Measurements from ENCODE around the gene CHRND.

CHRND gene

GRCh38 chr2:232498452-232498851 is 27.5 kb upstream of the CHRND start:
- peaks cover 21% of the 10 kb centered on the region for H3K27me3 ChIP-seq (ENCODE audit: insufficient read depth, poor library complexity, severe bottlenecking)
- no peak for TF ChIP-seq SPI1 (IDR thresholded peaks at IDR 0.05; ENCODE audit: borderline replicate concordance, low read depth)
- no peak for TF ChIP-seq POLR2AphosphoS5 (IDR thresholded peaks at IDR 0.05; ENCODE audit: low read depth)
- TF ChIP-seq GABPA (IDR thresholded peaks at IDR 0.05; ENCODE audit: low read depth), result no peak
- TF ChIP-seq, protein P1, sequence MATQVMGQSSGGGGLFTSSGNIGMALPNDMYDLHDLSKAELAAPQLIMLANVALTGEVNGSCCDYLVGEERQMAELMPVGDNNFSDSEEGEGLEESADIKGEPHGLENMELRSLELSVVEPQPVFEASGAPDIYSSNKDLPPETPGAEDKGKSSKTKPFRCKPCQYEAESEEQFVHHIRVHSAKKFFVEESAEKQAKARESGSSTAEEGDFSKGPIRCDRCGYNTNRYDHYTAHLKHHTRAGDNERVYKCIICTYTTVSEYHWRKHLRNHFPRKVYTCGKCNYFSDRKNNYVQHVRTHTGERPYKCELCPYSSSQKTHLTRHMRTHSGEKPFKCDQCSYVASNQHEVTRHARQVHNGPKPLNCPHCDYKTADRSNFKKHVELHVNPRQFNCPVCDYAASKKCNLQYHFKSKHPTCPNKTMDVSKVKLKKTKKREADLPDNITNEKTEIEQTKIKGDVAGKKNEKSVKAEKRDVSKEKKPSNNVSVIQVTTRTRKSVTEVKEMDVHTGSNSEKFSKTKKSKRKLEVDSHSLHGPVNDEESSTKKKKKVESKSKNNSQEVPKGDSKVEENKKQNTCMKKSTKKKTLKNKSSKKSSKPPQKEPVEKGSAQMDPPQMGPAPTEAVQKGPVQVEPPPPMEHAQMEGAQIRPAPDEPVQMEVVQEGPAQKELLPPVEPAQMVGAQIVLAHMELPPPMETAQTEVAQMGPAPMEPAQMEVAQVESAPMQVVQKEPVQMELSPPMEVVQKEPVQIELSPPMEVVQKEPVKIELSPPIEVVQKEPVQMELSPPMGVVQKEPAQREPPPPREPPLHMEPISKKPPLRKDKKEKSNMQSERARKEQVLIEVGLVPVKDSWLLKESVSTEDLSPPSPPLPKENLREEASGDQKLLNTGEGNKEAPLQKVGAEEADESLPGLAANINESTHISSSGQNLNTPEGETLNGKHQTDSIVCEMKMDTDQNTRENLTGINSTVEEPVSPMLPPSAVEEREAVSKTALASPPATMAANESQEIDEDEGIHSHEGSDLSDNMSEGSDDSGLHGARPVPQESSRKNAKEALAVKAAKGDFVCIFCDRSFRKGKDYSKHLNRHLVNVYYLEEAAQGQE (IDR thresholded peaks at IDR 0.05; ENCODE audit: insufficient replicate concordance, low read depth), result no peak
- no peak for TF ChIP-seq CTCF (IDR thresholded peaks at IDR 0.05; ENCODE audit: insufficient read depth, low read length)
- no peak overlapping the region for H3K27ac ChIP-seq (replicated peaks)
- no peak for DNase-seq (ENCODE audit: low read depth in 1 of 2, low spot score in 1 of 2)
- no peak overlapping the region for H3K4me3 ChIP-seq (replicated peaks; ENCODE audit: insufficient read depth, low read length)

- Histone ChIP-seq H3K4me3 (replicated peaks; ENCODE audit: insufficient read depth, low read length) (no peak overlapping the region), H3K27me3 (ENCODE audit: insufficient read depth, poor library complexity, severe bottlenecking) (peaks cover 43% of the 10 kb centered on the region), H3K27ac (replicated peaks) (no peak overlapping the region)
- no peak for DNase-seq (ENCODE audit: low read depth in 1 of 2, low spot score in 1 of 2)
- TF ChIP-seq POLR2AphosphoS5 (IDR thresholded peaks at IDR 0.05; ENCODE audit: low read depth), result no peak
- TF ChIP-seq, protein P1 (IDR thresholded peaks at IDR 0.05; ENCODE audit: insufficient replicate concordance, low read depth), result no peak
- no peak for TF ChIP-seq CTCF (IDR thresholded peaks at IDR 0.05; ENCODE audit: insufficient read depth, low read length)
- no peak for TF ChIP-seq GABPA (IDR thresholded peaks at IDR 0.05; ENCODE audit: low read depth)
- TF ChIP-seq SPI1 (IDR thresholded peaks at IDR 0.05; ENCODE audit: borderline replicate concordance, low read depth), result no peak
Observed at GRCh38 chr2:232501331-232501771, 24.6 kb upstream of the CHRND start.

GRCh38 chr2:232501794-232502390 is 24.1 kb upstream of the CHRND start:
- TF ChIP-seq, protein P1 (IDR thresholded peaks at IDR 0.05; ENCODE audit: insufficient replicate concordance, low read depth), result no peak
- TF ChIP-seq SPI1 (IDR thresholded peaks at IDR 0.05; ENCODE audit: borderline replicate concordance, low read depth), result no peak
- no peak for TF ChIP-seq GABPA (IDR thresholded peaks at IDR 0.05; ENCODE audit: low read depth)
- no peak for TF ChIP-seq CTCF (IDR thresholded peaks at IDR 0.05; ENCODE audit: insufficient read depth, low read length)
- no peak for TF ChIP-seq POLR2AphosphoS5 (IDR thresholded peaks at IDR 0.05; ENCODE audit: low read depth)
- DNase-seq (ENCODE audit: low read depth in 1 of 2, low spot score in 1 of 2), result no peak
- Histone ChIP-seq H3K4me3 (replicated peaks; ENCODE audit: insufficient read depth, low read length) (no peak overlapping the region), H3K27me3 (ENCODE audit: insufficient read depth, poor library complexity, severe bottlenecking) (peaks cover 43% of the 10 kb centered on the region), H3K27ac (replicated peaks) (no peak overlapping the region)
